KBM-7 (cell line): ENCODE results near the gene ZNF77.
"Not testable (repeated sequence)": the region's sequence is repeated elsewhere in the genome, so short reads cannot be mapped to it uniquely, and the experiment has no call there.

ENCODE experiments used
- DNase-seq: peaks from one replicate; pipeline ENCODE4 v3.0.0-alpha.2; 2015
- in situ Hi-C: fragments of 300-500 bp; cut with MboI; formaldehyde crosslinking; loops from 2 replicates; pipeline ENCODE4 v1.14.3; 2020; ENCODE audit warnings: low sequenced_read_pairs, low pct_unique_long_range_greater_than_20kb, mixed read lengths

ZNF77 gene

GRCh38 chr19:2927032-2927430 lies 17.7 kb downstream of the ZNF77 start:
- no peak for DNase-seq
- in situ Hi-C loops = no loop called here

- in situ Hi-C loops = no loop called here
Observed at GRCh38 chr19:2926341-2927031, 18.3 kb downstream of the ZNF77 start.

GRCh38 chr19:2923510-2923909 lies 21.3 kb downstream of the ZNF77 start:
- no peak for DNase-seq
- in situ Hi-C loops = no loop called here

More at GRCh38 chr19:2926341-2927031, 18.3 kb downstream of the ZNF77 start:
- DNase-seq = no peak

- no peak for DNase-seq
- in situ Hi-C loops = no loop called here
Observed at GRCh38 chr19:2922987-2923386, 21.8 kb downstream of the ZNF77 start.

GRCh38 chr19:2917275-2918184 lies 27.2 kb downstream of the ZNF77 start:
- in situ Hi-C loops = no loop called here

GRCh38 chr19:2912306-2912705 lies 32.5 kb downstream of the ZNF77 start:
- no peak for DNase-seq
- in situ Hi-C loops = no loop called here

More at GRCh38 chr19:2917275-2918184, 27.2 kb downstream of the ZNF77 start:
- DNase-seq = no peak

GRCh38 chr19:2906631-2907195 lies 38.1 kb downstream of the ZNF77 start:
- in situ Hi-C loops = no loop called here
- DNase-seq = no peak

GRCh38 chr19:2905918-2906519 lies 38.8 kb downstream of the ZNF77 start:
- no peak for DNase-seq

GRCh38 chr19:2903326-2903725 lies 41.4 kb downstream of the ZNF77 start:
- DNase-seq, in situ Hi-C loops: not testable (repeated sequence)

More at GRCh38 chr19:2905918-2906519, 38.8 kb downstream of the ZNF77 start:
- in situ Hi-C loops = no loop called here

GRCh38 chr19:2902590-2903218 lies 42.1 kb downstream of the ZNF77 start:
- in situ Hi-C loops = no loop called here

GRCh38 chr19:2900296-2901252 lies 44.2 kb downstream of the ZNF77 start, which contains the start of gene ZNF57:
Gene ZNF57 (plus strand): TSS chr19:2900928. CDS start chr19:2901046, 118 bp downstream.
- peak; percentile 99 for DNase-seq
- in situ Hi-C loops = no loop called here

More at GRCh38 chr19:2902590-2903218, 42.1 kb downstream of the ZNF77 start:
- no peak for DNase-seq

- DNase-seq = no peak
- in situ Hi-C loops = no loop called here
Observed at GRCh38 chr19:2896694-2897093, 48.1 kb downstream of the ZNF77 start.

- DNase-seq, in situ Hi-C loops: not testable (repeated sequence)
Observed at GRCh38 chr19:2890531-2890930, 54.2 kb downstream of the ZNF77 start.

- in situ Hi-C loops = no loop called here
- DNase-seq = no peak
Observed at GRCh38 chr19:2888731-2889224, 56.0 kb downstream of the ZNF77 start.

- in situ Hi-C loops = no loop called here
- DNase-seq = peak; percentile 79
Observed at GRCh38 chr19:2887391-2887914, 57.3 kb downstream of the ZNF77 start.

GRCh38 chr19:2885736-2886135 lies 59.0 kb downstream of the ZNF77 start:
- DNase-seq = no peak
- in situ Hi-C loops = no loop called here

GRCh38 chr19:2883686-2884439 lies 60.9 kb downstream of the ZNF77 start:
- no peak for DNase-seq
- in situ Hi-C loops = no loop called here
